Caco-2 (cell line): Measurements from ENCODE around the gene RAB21. TPM values are rescaled to one million over a fixed set of nuclear protein-coding genes. Genes with fewer than 3 reads are reported as not detected.

Experiments used
- BruUV-seq: library from RNA; stranded (reverse); fragments of 400-500 nt; replicated peaks from 2 replicates; lab custom pipeline; 2021; lab: Mats Ljungman, UMichigan
- CTCF ChIA-PET: fragments of 300-600 bp; sonication (Branson Sonifier 250); formaldehyde crosslinking; loops from one replicate; lab custom pipeline; 2022; ENCODE audit warnings: antibody characterized with exemption; lab: Charles Lee
- POLR2A ChIA-PET: fragments of 300-600 bp; sonication (Branson Sonifier 250); formaldehyde crosslinking; loops from one replicate; lab custom pipeline; 2022; ENCODE audit warnings: antibody characterized with exemption; lab: Charles Lee
- DNase-seq, 2 experiments: peaks; one replicate each; pipeline versions ENCODE4 v3.0.0 to v3.0.0-alpha.2; 2020 to 2022
- H3K27me3 ChIP-seq: replicated peaks from 2 replicates; pipeline ENCODE4 v1.6.0; 2011; ENCODE audit warnings: low read length; ENCODE audit not compliant: control insufficient read depth, insufficient read depth
- H3K36me3 ChIP-seq: 2 replicates; pipeline ENCODE4 v1.5.1; 2011; ENCODE audit warnings: low read length; ENCODE audit not compliant: control insufficient read depth, insufficient read depth
- H3K4me1 ChIP-seq: fragments of 250-450 bp; sonication (Bioruptor Pico); 2 replicates; pipeline ENCODE4 v1.5.1; 2020; ENCODE audit warnings: mild to moderate bottlenecking
- H3K4me3 ChIP-seq: 2 replicates; pipeline ENCODE4 v1.5.1; 2011; ENCODE audit warnings: low read depth, mild to moderate bottlenecking, control low read depth, low read length
- H3K9me3 ChIP-seq: fragments of 250-450 bp; sonication (Bioruptor Pico); 2 replicates; pipeline ENCODE4 v1.5.1; 2020; ENCODE audit warnings: mild to moderate bottlenecking, moderate library complexity
- H3K27ac Mint-ChIP-seq: one replicate; pipeline ENCODE4 v1.8.0; 2022; ENCODE audit warnings: mixed read lengths; ENCODE audit not compliant: unreplicated experiment
- H3K27me3 Mint-ChIP-seq: one replicate; pipeline ENCODE4 v1.8.0; 2022; ENCODE audit warnings: mixed read lengths; ENCODE audit not compliant: insufficient read depth, unreplicated experiment
- H3K36me3 Mint-ChIP-seq: one replicate; pipeline ENCODE4 v1.8.0; 2022; ENCODE audit warnings: mild to moderate bottlenecking, mixed read lengths; ENCODE audit not compliant: insufficient read depth, unreplicated experiment
- H3K4me1 Mint-ChIP-seq: one replicate; pipeline ENCODE4 v1.8.0; 2022; ENCODE audit warnings: low read depth, mixed read lengths; ENCODE audit not compliant: unreplicated experiment
- H3K4me3 Mint-ChIP-seq: one replicate; pipeline ENCODE4 v1.8.0; 2022; ENCODE audit warnings: mild to moderate bottlenecking, moderate library complexity, mixed read lengths; ENCODE audit not compliant: unreplicated experiment
- H3K9me3 Mint-ChIP-seq: one replicate; pipeline ENCODE4 v1.8.0; 2022; ENCODE audit warnings: mixed read lengths; ENCODE audit not compliant: unreplicated experiment
- intact Hi-C: fragments of 100-400 bp; cut with micrococcal nuclease; formaldehyde crosslinking; loops from one replicate; pipeline ENCODE4 v1.10.0; 2022; ENCODE audit not compliant: unreplicated experiment
- total RNA-seq: library from RNA; stranded (reverse); gene quantifications from 2 replicates; pipeline ENCODE4 v1.2.3, GENCODE V29; 2022
- TF ChIP-seq, protein P1 (sequence below), 2 experiments: fragments of 200-600 bp in 1 of 2; IDR thresholded peaks; 1 replicate in 1 of 2; 2 replicates in 1 of 2; pipeline versions ENCODE4 v1.5.1 to v1.8.0; 2011 to 2022; ENCODE audit warnings: antibody characterized with exemption in 1 of 2, control low read depth in 1 of 2, inconsistent platforms in 1 of 2, low read depth in 1 of 2, low read length in 1 of 2, mild to moderate bottlenecking in 1 of 2, moderate library complexity in 1 of 2; ENCODE audit not compliant: insufficient read depth in 1 of 2, severe bottlenecking in 1 of 2, unreplicated experiment in 1 of 2

The RAB21 gene
- total RNA-seq, 1 experiment from 2014 or later = 72.0 TPM

DNA sequence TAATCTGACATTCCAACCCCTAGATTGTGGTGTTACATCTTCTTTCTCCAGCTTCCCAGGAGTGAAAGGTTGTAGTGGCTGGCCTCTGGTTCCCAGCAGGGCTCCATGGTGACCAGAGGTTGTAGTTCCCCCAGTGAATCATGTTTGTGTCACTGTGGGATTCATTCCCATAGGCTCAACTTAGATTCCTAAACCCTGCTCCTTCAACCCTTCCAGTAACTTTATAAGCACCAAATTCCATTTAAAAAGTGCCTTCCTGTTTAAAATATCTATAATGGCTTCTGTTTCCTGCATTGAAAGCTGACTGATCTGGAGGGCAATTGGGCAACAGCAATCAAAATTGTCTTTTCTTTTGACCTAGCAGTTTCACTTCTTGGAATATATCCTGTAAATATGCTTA lies 44.4 kb downstream of the RAB21 start:
- POLR2A ChIA-PET = no interaction called here
- intact Hi-C loops = no loop called here

DNA sequence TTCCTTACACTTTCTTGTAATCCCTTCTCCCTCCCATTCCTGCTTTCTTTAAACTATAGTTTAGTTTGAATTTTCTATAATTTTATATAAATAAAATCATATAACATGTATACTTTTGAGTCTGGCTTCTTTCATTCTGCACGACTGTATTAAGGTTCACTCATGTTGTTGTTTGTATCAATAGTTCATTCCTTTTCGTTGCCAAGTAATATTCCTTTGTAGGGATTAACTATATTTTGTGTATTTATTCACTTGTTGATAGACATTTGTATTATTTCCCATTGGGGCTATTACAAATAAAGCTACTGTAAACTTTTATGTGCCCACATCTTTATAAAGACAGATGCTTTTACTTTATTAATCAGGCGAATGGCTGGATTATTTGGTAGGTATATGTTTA lies 45.5 kb downstream of the RAB21 start:
- Histone ChIP-seq H3K9me3 (no peaks in the 10 kb centered on the region), H3K36me3 (no peaks in the 10 kb centered on the region), H3K4me3 (no peak overlapping the region), H3K4me1 (no peaks in the 10 kb centered on the region), H3K27me3 (no peaks in the 10 kb centered on the region)
- intact Hi-C loops = no loop called here
- TF ChIP-seq, protein P1, sequence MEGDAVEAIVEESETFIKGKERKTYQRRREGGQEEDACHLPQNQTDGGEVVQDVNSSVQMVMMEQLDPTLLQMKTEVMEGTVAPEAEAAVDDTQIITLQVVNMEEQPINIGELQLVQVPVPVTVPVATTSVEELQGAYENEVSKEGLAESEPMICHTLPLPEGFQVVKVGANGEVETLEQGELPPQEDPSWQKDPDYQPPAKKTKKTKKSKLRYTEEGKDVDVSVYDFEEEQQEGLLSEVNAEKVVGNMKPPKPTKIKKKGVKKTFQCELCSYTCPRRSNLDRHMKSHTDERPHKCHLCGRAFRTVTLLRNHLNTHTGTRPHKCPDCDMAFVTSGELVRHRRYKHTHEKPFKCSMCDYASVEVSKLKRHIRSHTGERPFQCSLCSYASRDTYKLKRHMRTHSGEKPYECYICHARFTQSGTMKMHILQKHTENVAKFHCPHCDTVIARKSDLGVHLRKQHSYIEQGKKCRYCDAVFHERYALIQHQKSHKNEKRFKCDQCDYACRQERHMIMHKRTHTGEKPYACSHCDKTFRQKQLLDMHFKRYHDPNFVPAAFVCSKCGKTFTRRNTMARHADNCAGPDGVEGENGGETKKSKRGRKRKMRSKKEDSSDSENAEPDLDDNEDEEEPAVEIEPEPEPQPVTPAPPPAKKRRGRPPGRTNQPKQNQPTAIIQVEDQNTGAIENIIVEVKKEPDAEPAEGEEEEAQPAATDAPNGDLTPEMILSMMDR (IDR thresholded peaks at IDR 0.05; ENCODE audit: insufficient read depth in 1 of 2, low read depth in 1 of 2, low read length in 1 of 2, severe bottlenecking in 1 of 2, unreplicated experiment in 1 of 2) = no peak
- Mint-ChIP-seq H3K4me1 (no peaks in the 10 kb centered on the region), H3K27me3 (no peaks in the 10 kb centered on the region), H3K4me3 (no peak overlapping the region), H3K9me3 (no peaks in the 10 kb centered on the region), H3K36me3 (no peaks in the 10 kb centered on the region), H3K27ac (no peak overlapping the region)
- no peak for DNase-seq
- POLR2A ChIA-PET = no interaction called here
- CTCF ChIA-PET = no interaction called here
- BruUV-seq = no TSS peak

More for the DNA sequence above, 44.4 kb downstream of the RAB21 start:
- no peaks in the 10 kb centered on the region for H3K27me3 Mint-ChIP-seq
- CTCF ChIA-PET = no interaction called here
- H3K27ac Mint-ChIP-seq = no peak overlapping the region
- no peaks in the 10 kb centered on the region for H3K9me3 Mint-ChIP-seq
- Histone ChIP-seq H3K36me3 (no peaks in the 10 kb centered on the region), H3K9me3 (no peaks in the 10 kb centered on the region), H3K4me3 (no peak overlapping the region), H3K4me1 (no peaks in the 10 kb centered on the region), H3K27me3 (no peaks in the 10 kb centered on the region)
- H3K4me3 Mint-ChIP-seq = no peak overlapping the region
- DNase-seq = no peak
- BruUV-seq = no TSS peak
- TF ChIP-seq, protein P1 (IDR thresholded peaks at IDR 0.05; ENCODE audit: insufficient read depth in 1 of 2, low read depth in 1 of 2, low read length in 1 of 2, severe bottlenecking in 1 of 2, unreplicated experiment in 1 of 2) = no peak
- H3K4me1 Mint-ChIP-seq = no peaks in the 10 kb centered on the region
- no peaks in the 10 kb centered on the region for H3K36me3 Mint-ChIP-seq

DNA sequence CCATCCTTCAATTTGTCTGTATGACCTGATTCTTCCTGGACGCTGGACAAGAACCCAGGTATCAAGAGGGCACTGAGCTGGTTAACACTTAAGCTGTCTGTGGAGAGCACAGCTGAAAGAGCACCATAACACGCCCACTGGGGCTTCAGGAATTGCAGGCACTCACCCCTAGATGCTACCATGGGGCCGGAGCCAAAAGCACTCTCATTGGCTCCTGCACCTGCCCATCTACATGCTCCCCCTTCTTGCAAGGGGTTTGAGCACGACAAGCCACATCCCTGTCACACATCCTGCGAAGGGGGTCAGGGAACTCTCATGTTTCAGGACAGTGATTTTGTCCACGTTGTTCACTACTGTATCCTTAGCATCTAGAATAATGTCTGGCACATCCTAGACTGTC lies 49.8 kb downstream of the RAB21 start:
- ChIA-PET CTCF (no interaction called here), POLR2A (no interaction called here)
- no peaks in the 10 kb centered on the region for H3K9me3 Mint-ChIP-seq
- TF ChIP-seq, protein P1 (IDR thresholded peaks at IDR 0.05; ENCODE audit: insufficient read depth in 1 of 2, low read depth in 1 of 2, low read length in 1 of 2, severe bottlenecking in 1 of 2, unreplicated experiment in 1 of 2) = no peak
- Histone ChIP-seq H3K4me1 (no peaks in the 10 kb centered on the region), H3K27me3 (no peaks in the 10 kb centered on the region), H3K36me3 (no peaks in the 10 kb centered on the region), H3K9me3 (no peaks in the 10 kb centered on the region), H3K4me3 (no peak overlapping the region)
- H3K4me3 Mint-ChIP-seq = no peak overlapping the region
- H3K36me3 Mint-ChIP-seq = no peaks in the 10 kb centered on the region
- peaks cover 5% of the 10 kb centered on the region for H3K27me3 Mint-ChIP-seq
- H3K27ac Mint-ChIP-seq = no peak overlapping the region
- no TSS peak for BruUV-seq
- no peaks in the 10 kb centered on the region for H3K4me1 Mint-ChIP-seq
- peak; percentile 21 to 49 for DNase-seq
- intact Hi-C loops = no loop called here
